ENCODE measurements around the gene SMG6.
"Not testable (repeated sequence)": the region's sequence is repeated elsewhere in the genome, so short reads cannot be mapped to it uniquely, and the experiment has no call there.

Gene SMG6

GRCh38 chr17:2302778-2303203, 794 bp downstream of the SMG6 start:
- no peak for DNase-seq

GRCh38 chr17:2299756-2300155, 3.8 kb downstream of the SMG6 start:
- no peak for DNase-seq

- DNase-seq, result no peak
Observed at GRCh38 chr17:2299136-2299535, 4.4 kb downstream of the SMG6 start.

GRCh38 chr17:2297023-2297422, 6.6 kb downstream of the SMG6 start:
- DNase-seq, result no peak

- no peak for DNase-seq
Observed at GRCh38 chr17:2295575-2295974, 8.0 kb downstream of the SMG6 start.

- DNase-seq, result no peak
Observed at GRCh38 chr17:2292100-2292499, 11.5 kb downstream of the SMG6 start.

- DNase-seq, result no peak
Observed at GRCh38 chr17:2289878-2290478, 13.6 kb downstream of the SMG6 start.

- DNase-seq, result no peak
Observed at GRCh38 chr17:2283302-2283701, 20.3 kb downstream of the SMG6 start.

- no peak for DNase-seq
Observed at GRCh38 chr17:2282297-2282873, 21.2 kb downstream of the SMG6 start.

GRCh38 chr17:2279707-2280106, 23.9 kb downstream of the SMG6 start:
- DNase-seq, result no peak

GRCh38 chr17:2277429-2278170, 26.0 kb downstream of the SMG6 start:
- no peak for DNase-seq

- no peak for DNase-seq
Observed at GRCh38 chr17:2275722-2276121, 27.9 kb downstream of the SMG6 start.

- no peak for DNase-seq
Observed at GRCh38 chr17:2274414-2274813, 29.2 kb downstream of the SMG6 start.

GRCh38 chr17:2271985-2272702, 31.4 kb downstream of the SMG6 start:
- DNase-seq, result no peak

GRCh38 chr17:2267354-2267753, 36.2 kb downstream of the SMG6 start:
- DNase-seq, result no peak

GRCh38 chr17:2266865-2267228, 36.7 kb downstream of the SMG6 start:
- no peak for DNase-seq

- peak; percentile 80 for DNase-seq
Observed at GRCh38 chr17:2266045-2266864, 37.3 kb downstream of the SMG6 start.

- not testable (repeated sequence) for DNase-seq
Observed at GRCh38 chr17:2265166-2265565, 38.4 kb downstream of the SMG6 start.

- no peak for DNase-seq
Observed at GRCh38 chr17:2264067-2264860, 39.3 kb downstream of the SMG6 start.

GRCh38 chr17:2263183-2264066, 40.2 kb downstream of the SMG6 start:
- DNase-seq, result no peak

GRCh38 chr17:2262135-2262587, 41.4 kb downstream of the SMG6 start:
- no peak for DNase-seq
